Activated naive CD8-positive, alpha-beta T cell treated with anti-CD3 and anti-CD28 coated beads, Interleukin-2, amount 10 ng/mL, durations not matched to agents 7 days and 5 days (primary cell): ENCODE measurements around the gene KRTAP12-2. TPM values are rescaled to one million over a fixed set of nuclear protein-coding genes. Genes with fewer than 3 reads are reported as not detected.
"Not testable (repeated sequence)": the region's sequence is repeated elsewhere in the genome, so short reads cannot be mapped to it uniquely, and the experiment has no call there.

Source experiments
- ATAC-seq: fragments of 150-1000 bp; cut with Tn5 transposase; one replicate; pipeline ENCODE4 v1.10.0; 2021; ENCODE audit warnings: low read depth, moderate library complexity
- POLR2A ChIA-PET: fragments of 350-600 bp; sonication (Branson Sonifier 250); formaldehyde crosslinking; loops from one replicate; lab custom pipeline; 2021; ENCODE audit warnings: antibody characterized with exemption; lab: Charles Lee
- DNase-seq: peaks from one replicate; pipeline ENCODE4 v3.0.0; 2021
- H3K27ac Mint-ChIP-seq: one replicate; pipeline ENCODE4 v1.8.0; 2022; ENCODE audit warnings: mild to moderate bottlenecking, mixed read lengths
- H3K27me3 Mint-ChIP-seq: one replicate; pipeline ENCODE4 v1.8.0; 2022; ENCODE audit warnings: mild to moderate bottlenecking, moderate library complexity, mixed read lengths
- H3K36me3 Mint-ChIP-seq: one replicate; pipeline ENCODE4 v1.8.0; 2021; ENCODE audit warnings: mild to moderate bottlenecking, mixed read lengths
- H3K4me1 Mint-ChIP-seq: one replicate; pipeline ENCODE4 v1.8.0; 2021; ENCODE audit warnings: mixed read lengths
- H3K4me3 Mint-ChIP-seq: one replicate; pipeline ENCODE4 v1.8.0; 2022; ENCODE audit warnings: mild to moderate bottlenecking, moderate library complexity, mixed read lengths
- H3K9me3 Mint-ChIP-seq: one replicate; pipeline ENCODE4 v1.8.0; 2021; ENCODE audit warnings: mixed read lengths
- total RNA-seq, 2 experiments: library from RNA; stranded (reverse); gene quantifications; one replicate each; pipeline ENCODE4 v1.2.3, GENCODE V29; 2021

Gene KRTAP12-2
- total RNA-seq, 2 experiments from 2014 or later, result not detected

DNA sequence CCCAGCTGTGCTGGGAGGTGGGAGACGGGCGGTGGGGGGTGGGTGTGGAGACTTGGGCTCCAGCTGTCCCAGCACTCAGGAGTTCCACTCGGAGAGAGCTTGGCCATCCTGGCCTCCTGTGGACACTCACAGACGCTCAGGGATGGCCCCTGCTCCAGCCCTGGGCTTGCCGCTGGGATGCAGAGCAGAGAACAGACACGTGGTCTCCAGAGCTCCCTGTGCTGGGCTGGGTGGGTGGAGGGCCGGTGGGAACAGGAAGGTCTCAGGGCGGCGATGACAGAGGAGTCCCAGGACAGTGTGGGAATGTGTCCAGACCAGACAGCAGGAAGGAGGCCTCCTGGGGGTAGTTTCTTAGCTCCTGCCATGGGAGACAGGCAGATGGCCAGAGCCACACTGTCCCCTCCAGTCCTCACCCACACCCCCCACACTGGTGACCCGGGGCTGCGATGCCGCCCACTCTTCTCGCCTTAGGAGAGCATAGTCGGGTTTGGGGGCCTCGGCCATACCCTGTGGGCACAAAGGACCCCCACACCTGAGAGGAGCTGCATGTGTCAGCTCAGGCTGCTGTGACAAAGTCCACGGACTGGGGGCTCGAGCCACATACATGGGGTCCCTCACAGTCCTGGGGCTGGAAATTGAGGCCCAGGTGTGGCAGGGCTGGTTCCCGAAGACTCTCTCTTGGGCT, 37.9 kb downstream of the KRTAP12-2 start:
- H3K27me3 Mint-ChIP-seq, result no peaks in the 10 kb centered on the region
- DNase-seq (no peak), ATAC-seq (no peak)
- peaks cover 18% of the 10 kb centered on the region for H3K36me3 Mint-ChIP-seq
- H3K27ac Mint-ChIP-seq, result no peak overlapping the region
- H3K9me3 Mint-ChIP-seq, result peaks cover 39% of the 10 kb centered on the region
- H3K4me1 Mint-ChIP-seq, result peaks cover 8% of the 10 kb centered on the region
- no peak overlapping the region for H3K4me3 Mint-ChIP-seq
- POLR2A ChIA-PET, result interaction anchor here (0.5 to 1.2 kb wide), 2 partner anchors 10 to 81 kb away, joined by 3 to 4 read pairs; no protein-coding TSS in a partner anchor

- H3K4me1 Mint-ChIP-seq, DNase-seq, ATAC-seq, H3K27me3 Mint-ChIP-seq, POLR2A ChIA-PET, H3K4me3 Mint-ChIP-seq, H3K27ac Mint-ChIP-seq: not testable (repeated sequence)
- Mint-ChIP-seq H3K36me3 (peaks cover 19% of the 10 kb centered on the region), H3K9me3 (peaks cover 37% of the 10 kb centered on the region)
These were observed 38.9 kb downstream of the KRTAP12-2 start for GRCh38 chr21:44627831-44628233.

DNA sequence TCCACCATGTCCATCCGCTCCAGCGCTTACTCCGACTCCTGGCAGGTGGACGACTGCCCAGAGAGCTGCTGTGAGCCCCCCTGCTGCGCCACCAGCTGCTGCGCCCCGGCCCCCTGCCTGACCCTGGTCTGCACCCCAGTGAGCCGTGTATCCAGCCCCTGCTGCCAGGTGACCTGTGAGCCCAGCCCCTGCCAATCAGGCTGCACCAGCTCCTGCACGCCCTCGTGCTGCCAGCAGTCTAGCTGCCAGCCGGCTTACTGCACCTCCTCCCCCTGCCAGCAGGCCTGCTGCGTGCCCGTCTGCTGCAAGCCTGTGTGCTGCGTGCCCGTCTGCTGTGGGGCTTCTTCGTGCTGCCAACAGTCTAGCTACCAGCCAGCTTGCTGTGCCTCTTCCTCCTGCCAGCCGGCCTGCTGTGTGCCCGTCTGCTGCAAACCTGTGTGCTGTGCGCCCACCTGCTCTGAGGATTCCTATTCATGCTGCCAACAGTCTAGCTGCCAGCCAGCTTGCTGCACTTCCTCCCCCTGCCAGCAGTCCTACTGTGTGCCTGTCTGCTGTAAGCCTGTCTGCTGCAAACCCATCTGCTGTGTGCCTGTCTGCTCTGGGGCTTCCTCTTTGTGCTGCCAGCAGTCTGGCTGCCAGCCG, 39.4 kb downstream of the KRTAP12-2 start:
- Mint-ChIP-seq H3K9me3 (peaks cover 40% of the 10 kb centered on the region), H3K36me3 (peaks cover 19% of the 10 kb centered on the region)
- H3K4me3 Mint-ChIP-seq, H3K27me3 Mint-ChIP-seq, H3K27ac Mint-ChIP-seq, ATAC-seq, DNase-seq, H3K4me1 Mint-ChIP-seq, POLR2A ChIA-PET: not testable (repeated sequence)

GRCh38 chr21:44626673-44627143, 40.0 kb downstream of the KRTAP12-2 start, which contains the start of gene KRTAP10-9:
KRTAP10-9 (plus strand) TSS chr21:44627093; CDS start chr21:44627172, 79 bp downstream.
- H3K4me1 Mint-ChIP-seq, result peaks cover 8% of the 10 kb centered on the region
- ATAC-seq (no peak), DNase-seq (no peak)
- H3K27me3 Mint-ChIP-seq, result no peaks in the 10 kb centered on the region
- no peak within 1 kb of the TSS for H3K4me3 Mint-ChIP-seq
- POLR2A ChIA-PET, result no interaction called here
- peak within 1 kb of the TSS; percentile 32 for H3K27ac Mint-ChIP-seq
- peaks cover 19% of the 10 kb centered on the region for H3K36me3 Mint-ChIP-seq
- peaks cover 39% of the 10 kb centered on the region for H3K9me3 Mint-ChIP-seq

DNA sequence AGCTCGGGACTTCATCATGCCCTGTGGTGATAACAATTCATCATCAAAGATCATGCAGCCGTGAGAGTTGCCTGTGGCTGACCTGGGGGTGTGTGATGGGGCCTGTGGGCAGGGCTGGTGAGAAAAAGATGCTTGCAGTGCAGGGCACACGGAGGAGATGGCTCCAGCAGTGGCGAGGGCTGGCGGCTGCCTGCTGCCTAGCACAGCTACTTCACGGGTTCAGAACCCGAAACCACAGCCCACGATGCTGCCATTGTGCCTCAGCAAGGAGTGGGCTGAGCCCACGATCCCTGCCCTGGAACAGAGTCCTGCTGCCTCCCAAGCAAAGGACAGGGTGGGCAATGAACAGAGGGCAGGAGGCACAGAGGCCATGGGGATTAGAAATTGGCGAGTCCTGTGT, 40.5 kb downstream of the KRTAP12-2 start:
- H3K27ac Mint-ChIP-seq, result peak overlapping the region; percentile 32
- no peak for ATAC-seq

GRCh38 chr21:44625756-44626155, 41.0 kb downstream of the KRTAP12-2 start:
- Mint-ChIP-seq H3K9me3 (peaks cover 34% of the 10 kb centered on the region), H3K36me3 (peaks cover 16% of the 10 kb centered on the region), H3K4me1 (peaks cover 8% of the 10 kb centered on the region), H3K27me3 (no peaks in the 10 kb centered on the region), H3K27ac (no peak overlapping the region), H3K4me3 (no peak overlapping the region)
- ATAC-seq (no peak), DNase-seq (no peak)
- POLR2A ChIA-PET, result no interaction called here

More for the DNA sequence above, 40.5 kb downstream of the KRTAP12-2 start:
- Mint-ChIP-seq H3K4me3 (no peak overlapping the region), H3K36me3 (peaks cover 19% of the 10 kb centered on the region), H3K27me3 (no peaks in the 10 kb centered on the region), H3K9me3 (peaks cover 37% of the 10 kb centered on the region), H3K4me1 (peaks cover 8% of the 10 kb centered on the region)
- POLR2A ChIA-PET, result no interaction called here
- DNase-seq, result no peak

- Mint-ChIP-seq H3K27ac (no peak overlapping the region), H3K27me3 (no peaks in the 10 kb centered on the region), H3K9me3 (peaks cover 39% of the 10 kb centered on the region), H3K4me3 (no peak overlapping the region), H3K4me1 (peaks cover 12% of the 10 kb centered on the region), H3K36me3 (peaks cover 22% of the 10 kb centered on the region)
- ATAC-seq, result no peak
- POLR2A ChIA-PET, result no interaction called here
- no peak for DNase-seq
These were observed 43.2 kb downstream of the KRTAP12-2 start for GRCh38 chr21:44623575-44623974.

DNA sequence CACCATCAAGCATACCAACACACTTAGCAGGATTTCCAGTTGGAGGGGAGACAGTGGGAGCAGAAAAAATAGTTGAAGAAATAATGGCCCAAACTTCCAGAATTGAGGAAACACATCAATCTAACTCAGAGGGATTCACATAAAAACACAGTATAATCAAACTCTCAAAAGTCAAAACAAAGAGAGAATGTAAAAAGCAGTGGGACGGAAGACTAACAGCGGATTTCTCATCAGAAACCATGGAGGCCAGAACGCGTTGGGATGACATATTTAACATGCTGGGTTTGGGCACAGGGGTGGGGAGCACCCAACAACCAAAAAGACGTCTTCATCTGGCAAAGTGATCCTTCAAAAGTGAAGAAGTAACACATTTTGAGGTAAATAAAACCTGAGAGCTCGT, 46.8 kb downstream of the KRTAP12-2 start:
- H3K9me3 Mint-ChIP-seq, result peaks cover 40% of the 10 kb centered on the region
- no peak overlapping the region for H3K4me3 Mint-ChIP-seq
- H3K27ac Mint-ChIP-seq, result no peak overlapping the region
- no peak for DNase-seq
- ATAC-seq, result no peak
- H3K4me1 Mint-ChIP-seq, result peaks cover 21% of the 10 kb centered on the region
- POLR2A ChIA-PET, result interaction anchor here (1.3 kb wide), 2 partner anchors 38 to 62 kb away, joined by 3 to 8 read pairs; partner anchors contain the start of genes KRTAP12-1 and KRTAP12-3
- H3K27me3 Mint-ChIP-seq, result no peaks in the 10 kb centered on the region
- H3K36me3 Mint-ChIP-seq, result peaks cover 27% of the 10 kb centered on the region

- ATAC-seq (peak; percentile 97), DNase-seq (no peak)
- H3K4me3 Mint-ChIP-seq, result peak overlapping the region; percentile 48
- H3K36me3 Mint-ChIP-seq, result peaks cover 25% of the 10 kb centered on the region
- no peaks in the 10 kb centered on the region for H3K27me3 Mint-ChIP-seq
- POLR2A ChIA-PET, result interaction anchor here (1.2 to 1.3 kb wide), 4 partner anchors 10 to 71 kb away, joined by 3 to 8 read pairs (median 4); partner anchors contain the start of genes KRTAP12-1 and KRTAP12-3
- peak overlapping the region; percentile 79 for H3K27ac Mint-ChIP-seq
- peaks cover 21% of the 10 kb centered on the region for H3K4me1 Mint-ChIP-seq
- H3K9me3 Mint-ChIP-seq, result peaks cover 33% of the 10 kb centered on the region
These were observed 47.8 kb downstream of the KRTAP12-2 start for GRCh38 chr21:44618909-44619308.

- Mint-ChIP-seq H3K4me1 (peaks cover 21% of the 10 kb centered on the region), H3K4me3 (peak overlapping the region; percentile 48), H3K27ac (peak overlapping the region; percentile 79), H3K27me3 (no peaks in the 10 kb centered on the region), H3K36me3 (peaks cover 25% of the 10 kb centered on the region), H3K9me3 (peaks cover 32% of the 10 kb centered on the region)
- no peak for DNase-seq
- POLR2A ChIA-PET, result interaction anchor here (1.2 to 1.3 kb wide), 4 partner anchors 10 to 71 kb away, joined by 3 to 8 read pairs (median 4); partner anchors contain the start of genes KRTAP12-1 and KRTAP12-3
- peak; percentile 39 for ATAC-seq
These were observed 48.2 kb downstream of the KRTAP12-2 start for GRCh38 chr21:44618504-44618903.

GRCh38 chr21:44617071-44617501, 49.6 kb downstream of the KRTAP12-2 start:
- Mint-ChIP-seq H3K27ac (no peak overlapping the region), H3K27me3 (no peaks in the 10 kb centered on the region), H3K9me3 (peaks cover 23% of the 10 kb centered on the region), H3K4me1 (peaks cover 21% of the 10 kb centered on the region), H3K36me3 (peaks cover 23% of the 10 kb centered on the region), H3K4me3 (no peak overlapping the region)
- no peak for ATAC-seq
- DNase-seq, result no peak
- POLR2A ChIA-PET, result no interaction called here

DNA sequence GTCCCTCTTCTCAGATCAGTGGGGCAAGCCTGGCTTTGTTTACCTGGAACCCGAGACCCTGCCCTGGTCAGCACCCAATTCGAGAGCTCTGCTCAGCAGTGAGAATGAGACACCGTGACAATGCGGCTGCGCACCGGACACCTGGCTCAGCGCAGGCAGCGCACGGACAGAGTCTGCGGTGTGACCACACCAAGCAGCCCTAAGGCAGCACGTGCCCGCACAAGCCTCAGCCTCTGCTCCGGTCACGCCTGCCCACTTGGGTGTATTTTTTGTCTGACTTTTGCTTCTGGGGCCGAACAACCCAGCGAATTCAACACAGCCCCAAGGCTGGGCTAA, 50.2 kb downstream of the KRTAP12-2 start:
- Mint-ChIP-seq H3K27ac (peak overlapping the region; percentile 9), H3K4me3 (no peak overlapping the region), H3K27me3 (no peaks in the 10 kb centered on the region), H3K36me3 (peaks cover 23% of the 10 kb centered on the region), H3K4me1 (peaks cover 21% of the 10 kb centered on the region), H3K9me3 (peaks cover 21% of the 10 kb centered on the region)
- ATAC-seq (no peak), DNase-seq (no peak)
- POLR2A ChIA-PET, result no interaction called here
